NOMO-1 treated with DMSO at 0.1 percent for 48 hours (cell line): ENCODE data around the gene ISLR.
"Not testable (repeated sequence)": the region's sequence is repeated elsewhere in the genome, so short reads cannot be mapped to it uniquely, and the experiment has no call there.

Experiments used
- DNase-seq: peaks from one replicate; lab custom pipeline; 2025; ENCODE audit not compliant: unreplicated experiment; lab: John Stamatoyannopoulos, UW

ISLR gene

GRCh38 chr15:74136814-74137536 is 36.5 kb upstream of the ISLR start:
- no peak for DNase-seq

- no peak for DNase-seq
These were observed 36.0 kb upstream of the ISLR start for GRCh38 chr15:74137537-74137894.

- no peak for DNase-seq
These were observed 34.9 kb upstream of the ISLR start for GRCh38 chr15:74138642-74139041.

GRCh38 chr15:74141591-74141990 is 31.9 kb upstream of the ISLR start:
- no peak for DNase-seq

- no peak for DNase-seq
These were observed 29.2 kb upstream of the ISLR start for GRCh38 chr15:74144153-74144775.

GRCh38 chr15:74146277-74146800 is 27.2 kb upstream of the ISLR start:
- DNase-seq, result no peak

- no peak for DNase-seq
These were observed 26.5 kb upstream of the ISLR start for GRCh38 chr15:74147051-74147450.

- no peak for DNase-seq
These were observed 17.6 kb upstream of the ISLR start for GRCh38 chr15:74155766-74156417.

- no peak for DNase-seq
These were observed 16.7 kb upstream of the ISLR start for GRCh38 chr15:74156678-74157411.

GRCh38 chr15:74157868-74158827 is 15.4 kb upstream of the ISLR start:
- no peak for DNase-seq

- no peak for DNase-seq
These were observed 14.5 kb upstream of the ISLR start for GRCh38 chr15:74158855-74159650.

GRCh38 chr15:74159773-74160172 is 13.7 kb upstream of the ISLR start:
- no peak for DNase-seq

GRCh38 chr15:74160390-74160789 is 13.1 kb upstream of the ISLR start:
- DNase-seq, result not testable (repeated sequence)

GRCh38 chr15:74162195-74162536 is 11.3 kb upstream of the ISLR start:
- DNase-seq, result not testable (repeated sequence)

- DNase-seq, result no peak
These were observed 8.0 kb upstream of the ISLR start for GRCh38 chr15:74165461-74165860.

GRCh38 chr15:74167891-74168331 is 5.6 kb upstream of the ISLR start:
- DNase-seq, result no peak

- no peak for DNase-seq
These were observed 4.8 kb upstream of the ISLR start for GRCh38 chr15:74168711-74169126.

GRCh38 chr15:74170071-74170844 is 3.3 kb upstream of the ISLR start:
- no peak for DNase-seq
